ENCODE results near the gene SLC35F5. TPM values are rescaled to one million over a fixed set of nuclear protein-coding genes. Genes with fewer than 3 reads are reported as not detected.

The SLC35F5 gene
- total and polyA plus RNA-seq, 2 of the 4 experiments (the other 2 are of a cell fraction): 30.5 to 93.4 TPM

- H3K56ac ChIP-seq (ENCODE audit: extremely low read depth, insufficient read depth, low read length): no peak overlapping the region
- ATAC-seq (ENCODE audit: low read depth) (no peak), DNase-seq (no peak)
- no peaks in the 10 kb centered on the region for H3K27me3 ChIP-seq (ENCODE audit: control insufficient read depth, insufficient read depth, low read length)
- no peaks in the 10 kb centered on the region for H3K9me3 ChIP-seq (ENCODE audit: control insufficient read depth, insufficient read depth, low read length)
- H3K18ac ChIP-seq (ENCODE audit: low read depth, low read length): no peak overlapping the region
- H2AK5ac ChIP-seq (ENCODE audit: low read depth, low read length): no peak overlapping the region; the same call in 1 of the 2 replicates
- intact Hi-C loops (cut with micrococcal nuclease) (no loop called here), in situ Hi-C loops (cut with MboI; ENCODE audit: low sequenced_read_pairs) (no loop called here), dilution Hi-C loops (cut with HindIII; ENCODE audit: low sequenced_read_pairs, unreplicated experiment) (no loop called here)
- H4K8ac ChIP-seq (ENCODE audit: low read depth in 2 of 2, low read length in 2 of 2): no peak overlapping the region
- BruUV-seq (replicated peaks): no TSS peak
- no peak overlapping the region for H2BK120ac ChIP-seq (ENCODE audit: low read depth, low read length)
- CTCF ChIA-PET: no interaction called here
- H4K91ac ChIP-seq (ENCODE audit: insufficient read depth, low read depth, low read length): no peak overlapping the region
- no peak overlapping the region for H3K4me2 ChIP-seq (ENCODE audit: low read depth, low read length)
- no peak overlapping the region for H2AK9ac ChIP-seq (replicated peaks; ENCODE audit: low read depth, low read length, poor library complexity)
- no peak overlapping the region for H2BK20ac ChIP-seq (ENCODE audit: low read depth, low read length)
- H2AFZ ChIP-seq (replicated peaks; ENCODE audit: low read length, poor library complexity): no peak overlapping the region
- no peaks in the 10 kb centered on the region for H4K20me1 ChIP-seq (ENCODE audit: insufficient read depth, low read length)
- no peak overlapping the region for H3K27ac ChIP-seq (ENCODE audit: insufficient read depth, low read length)
- H3K36me3 ChIP-seq (ENCODE audit: control insufficient read depth, insufficient read depth, low read length): peaks cover 2% of the 10 kb centered on the region; the same call in 1 of the 2 replicates
- H3K4ac ChIP-seq (ENCODE audit: low read depth, low read length): no peak overlapping the region
- no peaks in the 10 kb centered on the region for H3K79me1 ChIP-seq (ENCODE audit: low read depth in 1 of 2, low read length in 2 of 2)
- H3K23ac ChIP-seq (ENCODE audit: low read depth, low read length): no peak overlapping the region
- POLR2A ChIA-PET (ENCODE audit: unreplicated experiment): no interaction called here
- TF ChIP-seq SMC3 (IDR thresholded peaks at IDR 0.05; ENCODE audit: low read depth, low read length): no peak
- WGBS, 2 experiments (ENCODE audit: extremely low coverage in 2 of 2, insufficient read length in 1 of 2): 91% methylated on average over 17 of the region's 25 CpGs; no CpG with 5 or more reads in 1 of the 2 experiments
- no peak overlapping the region for H3K4me3 ChIP-seq (ENCODE audit: insufficient read depth, low read depth, low read length)
- no peaks in the 10 kb centered on the region; the same call in 1 of the 2 replicates for H3K4me1 ChIP-seq (ENCODE audit: control insufficient read depth, insufficient read depth, low read length)
- no peak overlapping the region for H2BK5ac ChIP-seq (ENCODE audit: low read depth, low read length, poor library complexity, severe bottlenecking)
- no peak overlapping the region for H3K9ac ChIP-seq (ENCODE audit: low read depth, low read length)
- H3K14ac ChIP-seq (replicated peaks; ENCODE audit: low read depth, low read length): no peak overlapping the region
- no peaks in the 10 kb centered on the region for H3K9me1 ChIP-seq (ENCODE audit: insufficient read depth, low read length)
- H2BK15ac ChIP-seq (ENCODE audit: low read depth, low read length): no peak overlapping the region
- no peak overlapping the region for H4K5ac ChIP-seq (ENCODE audit: low read depth, low read length)
Observed at GRCh38 chr2:113703386-113704299, 52.8 kb downstream of the SLC35F5 start.
